Panc1 (cell line): ENCODE data around the gene SUGCT.

Source experiments
- POLR2AphosphoS5 ChIP-seq: IDR thresholded peaks from 2 replicates; pipeline ENCODE4 v1.6.1; 2012; ENCODE audit warnings: mild to moderate bottlenecking, low read depth, low read length, moderate library complexity
- TF ChIP-seq, protein P1 (sequence below): fragments of 450-650 bp; IDR thresholded peaks from 2 replicates; pipeline ENCODE4 v1.5.1; 2017; ENCODE audit warnings: mild to moderate bottlenecking

GRCh38 chr7:40239755-40240303 is 105.0 kb downstream of the SUGCT start:
- TF ChIP-seq, protein P1, sequence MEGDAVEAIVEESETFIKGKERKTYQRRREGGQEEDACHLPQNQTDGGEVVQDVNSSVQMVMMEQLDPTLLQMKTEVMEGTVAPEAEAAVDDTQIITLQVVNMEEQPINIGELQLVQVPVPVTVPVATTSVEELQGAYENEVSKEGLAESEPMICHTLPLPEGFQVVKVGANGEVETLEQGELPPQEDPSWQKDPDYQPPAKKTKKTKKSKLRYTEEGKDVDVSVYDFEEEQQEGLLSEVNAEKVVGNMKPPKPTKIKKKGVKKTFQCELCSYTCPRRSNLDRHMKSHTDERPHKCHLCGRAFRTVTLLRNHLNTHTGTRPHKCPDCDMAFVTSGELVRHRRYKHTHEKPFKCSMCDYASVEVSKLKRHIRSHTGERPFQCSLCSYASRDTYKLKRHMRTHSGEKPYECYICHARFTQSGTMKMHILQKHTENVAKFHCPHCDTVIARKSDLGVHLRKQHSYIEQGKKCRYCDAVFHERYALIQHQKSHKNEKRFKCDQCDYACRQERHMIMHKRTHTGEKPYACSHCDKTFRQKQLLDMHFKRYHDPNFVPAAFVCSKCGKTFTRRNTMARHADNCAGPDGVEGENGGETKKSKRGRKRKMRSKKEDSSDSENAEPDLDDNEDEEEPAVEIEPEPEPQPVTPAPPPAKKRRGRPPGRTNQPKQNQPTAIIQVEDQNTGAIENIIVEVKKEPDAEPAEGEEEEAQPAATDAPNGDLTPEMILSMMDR = no peak
- TF ChIP-seq POLR2AphosphoS5 = no peak
